OCI-M2 (cell line): ENCODE measurements around the gene SP2.

Source experiments
- DNase-seq: peaks from one replicate; lab custom pipeline; 2025; ENCODE audit not compliant: unreplicated experiment; lab: John Stamatoyannopoulos, UW

SP2 gene

GRCh38 chr17:47970725-47971499 lies 74.9 kb downstream of the SP2 start, which contains the start of gene CDK5RAP3:
Gene CDK5RAP3 (plus strand): TSS chr17:47971113. CDS start chr17:47971147, 34 bp downstream.
- peak; percentile 83 for DNase-seq

- no peak for DNase-seq
Observed at GRCh38 chr17:47973541-47973940, 77.5 kb downstream of the SP2 start.

- DNase-seq, result no peak
Observed at GRCh38 chr17:47975189-47975822, 79.3 kb downstream of the SP2 start.

- DNase-seq, result no peak
Observed at GRCh38 chr17:47975823-47976205, 79.8 kb downstream of the SP2 start.

GRCh38 chr17:47978324-47978723 lies 82.3 kb downstream of the SP2 start:
- DNase-seq, result peak; percentile 15
